RKO (cell line): ENCODE data around the gene CLPTM1L.
"Not testable (repeated sequence)": the region's sequence is repeated elsewhere in the genome, so short reads cannot be mapped to it uniquely, and the experiment has no call there.

Experiments used
- DNase-seq: peaks from one replicate; pipeline ENCODE4 v3.0.0-alpha.2; 2016; ENCODE audit warnings: low spot score

The CLPTM1L gene

DNA sequence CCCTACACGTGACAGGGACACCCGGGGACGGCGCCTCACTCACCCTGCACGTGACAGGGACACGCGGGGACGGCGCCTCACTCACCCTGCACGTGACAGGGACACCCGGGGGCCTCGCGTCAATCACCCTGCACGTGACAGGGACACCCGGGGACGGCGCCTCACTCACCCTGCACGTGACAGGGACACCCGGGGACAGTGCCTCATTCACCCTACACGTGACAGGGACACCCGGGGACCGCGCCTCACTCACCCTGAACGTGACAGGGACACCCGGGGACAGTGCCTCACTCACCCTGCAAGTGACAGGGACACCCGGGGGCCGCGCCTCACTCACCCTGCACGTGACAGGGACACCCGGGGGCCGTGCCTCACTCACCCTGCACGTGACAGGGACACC is 55.3 kb downstream of the CLPTM1L start:
- not testable (repeated sequence) for DNase-seq

DNA sequence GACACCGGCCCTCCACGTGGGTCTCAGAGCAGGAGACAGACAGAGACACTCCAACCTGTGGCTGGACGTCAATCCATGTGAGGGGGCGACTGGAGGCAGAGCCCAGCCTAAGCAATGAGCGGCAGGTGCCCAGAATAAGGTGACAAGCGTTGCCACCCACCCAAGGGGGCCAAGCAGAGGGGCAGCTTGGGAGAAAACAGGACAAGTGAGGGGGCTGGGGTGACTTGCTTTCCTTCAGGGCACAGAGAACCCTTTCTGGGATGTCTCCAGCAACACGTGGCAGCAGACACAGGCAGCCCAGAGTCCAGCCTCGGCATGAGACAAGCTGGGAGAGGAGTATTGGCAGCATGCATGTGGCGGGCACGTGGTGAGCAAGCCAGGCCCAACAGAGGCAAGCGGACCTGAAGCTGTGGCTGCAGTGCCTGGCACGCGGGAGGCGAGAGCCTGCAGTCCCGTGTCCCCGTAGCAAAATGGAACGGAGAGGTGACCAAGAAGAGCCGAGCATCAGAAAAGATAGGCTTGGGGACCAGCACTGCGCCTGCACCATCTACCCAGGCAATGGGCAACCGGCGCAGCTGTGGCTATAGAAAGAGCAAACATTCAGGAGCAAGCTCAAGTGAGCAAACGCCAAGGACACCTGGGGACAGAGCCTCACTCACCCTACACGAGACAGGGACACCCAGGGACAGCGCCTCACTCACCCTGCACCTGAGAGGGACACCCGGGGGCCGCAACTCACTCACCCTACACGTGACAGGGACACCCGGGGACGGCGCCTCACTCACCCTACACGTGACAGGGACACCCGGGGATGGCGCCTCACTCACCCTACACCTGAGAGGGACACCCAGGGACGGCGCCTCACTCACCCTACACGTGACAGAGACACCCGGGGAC is 56.2 kb downstream of the CLPTM1L start:
- DNase-seq, result no peak

DNA sequence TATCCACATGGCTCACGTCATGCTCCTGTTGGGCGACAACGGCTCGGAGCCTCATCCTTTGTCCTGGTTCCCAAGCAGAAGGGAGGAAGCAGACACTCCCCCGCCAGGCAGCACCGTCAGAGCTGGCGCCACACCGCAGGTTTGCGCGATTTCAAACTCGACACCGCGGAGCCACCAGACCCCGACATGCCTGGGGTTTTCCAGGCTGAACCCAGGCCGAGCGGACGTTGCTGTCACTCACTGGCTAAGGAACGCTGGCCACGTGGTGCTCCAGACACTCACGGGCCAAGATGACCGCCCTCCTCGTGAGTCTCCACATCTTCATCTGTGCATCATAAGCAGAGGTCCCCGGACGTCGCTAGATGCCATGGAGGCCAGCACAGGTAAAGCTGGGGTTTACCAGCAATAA is 59.0 kb downstream of the CLPTM1L start:
- no peak for DNase-seq

DNA sequence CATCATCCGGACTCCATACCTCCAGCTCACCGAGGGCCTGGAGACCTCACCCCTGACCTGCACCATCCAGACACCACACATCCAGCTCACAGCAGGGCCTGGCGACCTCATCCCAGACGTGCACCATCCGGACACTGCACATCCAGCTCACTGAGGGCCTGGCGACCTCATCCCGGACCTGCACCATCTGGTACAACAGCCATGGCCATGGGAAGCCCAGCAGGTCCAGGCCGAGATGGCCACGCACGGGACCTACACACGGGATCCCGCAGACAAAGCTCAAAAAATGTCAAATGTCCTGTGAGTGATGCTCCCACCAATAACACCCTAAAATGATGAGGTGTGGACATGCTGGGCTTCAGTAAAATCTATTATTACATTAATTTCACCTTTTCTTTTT is 59.8 kb downstream of the CLPTM1L start:
- DNase-seq, result no peak

DNA sequence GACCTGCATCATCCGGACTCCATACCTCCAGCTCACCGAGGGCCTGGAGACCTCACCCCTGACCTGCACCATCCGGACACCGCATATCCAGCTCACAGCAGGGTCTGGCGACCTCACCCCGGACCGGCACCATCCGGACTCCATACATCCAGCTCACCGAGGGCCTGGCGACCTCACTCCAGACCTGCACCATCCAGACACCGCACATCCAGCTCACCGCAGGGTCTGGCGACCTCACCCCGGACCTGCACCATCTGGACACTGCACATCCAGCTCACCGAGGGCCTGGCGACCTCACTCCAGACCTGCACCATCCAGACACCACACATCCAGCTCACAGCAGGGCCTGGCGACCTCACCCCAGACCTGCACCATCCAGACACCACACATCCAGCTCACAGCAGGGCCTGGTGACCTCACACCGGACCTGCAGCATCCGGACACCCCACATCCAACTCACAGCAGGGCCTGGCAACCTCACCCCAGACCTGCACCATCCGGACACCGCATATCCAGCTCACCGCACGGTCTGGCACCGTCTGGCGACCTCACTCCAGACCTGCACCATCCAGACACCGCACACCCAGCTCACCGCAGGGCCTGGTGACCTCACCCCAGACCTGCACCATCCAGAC is 60.4 kb downstream of the CLPTM1L start:
- not testable (repeated sequence) for DNase-seq

DNA sequence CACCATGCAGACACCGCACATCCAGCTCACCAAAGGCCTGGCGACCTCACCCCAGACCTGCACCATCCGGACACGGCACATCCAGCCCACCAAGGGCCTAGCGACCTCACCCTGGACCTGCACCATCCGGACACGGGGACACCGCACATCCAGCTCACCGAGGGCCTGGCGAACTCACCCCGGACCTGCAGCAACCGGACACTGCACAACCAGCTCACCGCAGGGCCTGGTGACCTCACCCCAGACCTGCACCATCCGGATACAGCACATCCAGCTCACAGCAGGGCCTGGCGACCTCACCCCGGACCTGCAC is 61.2 kb downstream of the CLPTM1L start:
- DNase-seq, result not testable (repeated sequence)

DNA sequence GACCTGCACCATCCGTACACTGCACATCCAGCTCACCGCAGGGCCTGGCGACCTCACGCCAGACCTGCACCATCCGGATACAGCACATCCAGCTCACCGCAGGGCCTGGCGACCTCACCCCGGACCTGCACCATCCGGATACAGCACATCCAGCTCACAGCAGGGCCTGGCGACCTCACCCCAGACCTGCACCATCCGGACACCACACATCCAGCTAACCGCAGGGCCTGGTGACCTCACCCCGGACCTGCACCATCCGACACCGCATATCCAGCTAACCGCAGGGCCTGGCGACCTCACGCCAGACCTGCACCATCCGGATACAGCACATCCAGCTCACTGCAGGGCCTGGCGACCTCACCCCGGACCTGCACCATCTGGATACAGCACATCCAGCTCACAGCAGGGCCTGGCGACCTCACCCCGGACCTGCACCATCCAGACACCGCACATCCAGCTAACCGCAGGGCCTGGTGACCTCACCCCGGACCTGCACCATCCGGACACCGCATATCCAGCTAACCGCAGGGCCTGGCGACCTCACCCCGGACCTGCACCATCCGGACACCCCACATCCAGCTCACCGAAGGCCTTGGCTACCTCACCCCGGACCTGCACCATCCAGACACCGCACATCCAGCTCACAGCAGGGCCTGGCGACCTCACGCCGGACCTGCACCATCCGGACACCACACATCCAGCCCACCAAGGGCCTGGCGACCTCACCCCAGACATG is 61.7 kb downstream of the CLPTM1L start:
- not testable (repeated sequence) for DNase-seq

DNA sequence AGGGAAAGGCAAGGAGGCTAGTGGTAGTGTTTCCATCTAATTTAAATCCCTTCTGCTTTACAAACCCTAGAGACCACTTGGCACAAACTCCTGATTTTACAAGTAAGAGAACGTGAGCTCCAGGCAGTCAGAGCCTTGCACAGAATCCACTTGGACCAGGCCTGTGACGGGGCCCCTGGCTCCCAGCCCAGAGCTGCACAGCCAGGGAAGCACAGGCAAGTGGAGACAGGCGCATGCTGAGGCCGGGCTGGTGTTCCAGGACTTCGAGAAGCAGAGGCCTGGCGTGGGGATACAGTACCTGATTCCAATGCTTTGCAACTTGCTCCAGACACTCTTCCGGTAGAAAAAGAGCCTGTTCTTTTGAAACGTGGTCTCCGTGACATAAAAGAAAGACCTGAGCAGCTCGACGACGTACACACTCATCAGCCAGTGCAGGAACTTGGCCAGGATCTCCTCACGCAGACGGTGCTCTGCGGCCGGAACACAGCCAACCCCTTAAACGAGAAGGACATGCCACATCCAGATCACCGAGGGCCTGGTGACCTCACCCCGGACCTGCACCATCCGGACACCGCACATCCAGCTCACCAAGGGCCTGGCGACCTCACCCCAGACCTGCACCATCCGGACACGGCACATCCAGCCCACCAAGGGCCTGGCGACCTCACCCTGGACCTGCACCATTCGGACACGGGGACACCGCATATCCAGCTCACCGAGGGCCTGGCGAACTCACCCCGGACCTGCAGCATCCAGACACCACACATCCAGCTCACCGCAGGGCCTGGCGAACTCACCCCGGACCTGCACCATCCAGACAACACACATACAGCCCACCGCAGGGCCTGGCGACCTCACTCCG is 62.5 kb downstream of the CLPTM1L start:
- no peak for DNase-seq

DNA sequence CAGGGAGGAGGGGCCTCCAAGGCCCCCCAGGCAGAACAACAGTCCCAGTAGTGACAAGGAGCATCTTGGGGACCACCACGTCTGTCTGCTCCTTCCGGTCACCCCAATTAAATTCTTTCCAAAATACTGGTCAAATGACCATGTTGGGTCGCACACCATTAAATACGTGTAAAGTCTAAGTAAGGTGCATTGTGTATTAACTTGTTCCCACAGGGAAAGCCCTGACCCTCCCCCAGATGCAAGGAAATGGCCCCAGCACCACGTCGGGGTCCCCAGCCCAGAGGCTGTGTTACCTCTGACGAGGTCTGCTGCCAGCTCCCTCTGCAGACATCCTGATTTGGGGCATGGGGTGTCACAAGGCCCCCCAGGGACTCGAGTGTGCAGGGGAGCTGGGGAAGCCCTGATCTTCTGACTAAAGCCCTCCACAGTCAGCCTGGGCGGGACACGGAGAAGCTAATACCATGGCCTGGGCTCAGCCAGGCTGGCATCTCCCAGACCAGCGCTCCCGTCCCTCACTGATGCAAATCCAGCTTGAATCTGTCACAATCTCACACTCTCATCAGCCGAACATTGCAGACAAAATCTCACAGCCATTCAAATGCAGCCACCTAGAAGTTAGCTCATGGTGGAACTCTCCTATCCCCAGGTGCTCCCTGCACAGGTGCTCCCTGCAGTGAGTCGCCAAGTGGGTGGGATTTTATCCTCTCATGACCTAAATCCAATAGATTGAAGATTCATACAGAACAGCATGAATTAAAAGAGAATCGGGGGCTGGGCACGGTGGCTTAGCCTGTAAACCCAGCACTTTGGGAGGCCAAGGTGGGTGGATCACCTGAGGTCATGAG is 63.6 kb downstream of the CLPTM1L start:
- DNase-seq, result no peak

DNA sequence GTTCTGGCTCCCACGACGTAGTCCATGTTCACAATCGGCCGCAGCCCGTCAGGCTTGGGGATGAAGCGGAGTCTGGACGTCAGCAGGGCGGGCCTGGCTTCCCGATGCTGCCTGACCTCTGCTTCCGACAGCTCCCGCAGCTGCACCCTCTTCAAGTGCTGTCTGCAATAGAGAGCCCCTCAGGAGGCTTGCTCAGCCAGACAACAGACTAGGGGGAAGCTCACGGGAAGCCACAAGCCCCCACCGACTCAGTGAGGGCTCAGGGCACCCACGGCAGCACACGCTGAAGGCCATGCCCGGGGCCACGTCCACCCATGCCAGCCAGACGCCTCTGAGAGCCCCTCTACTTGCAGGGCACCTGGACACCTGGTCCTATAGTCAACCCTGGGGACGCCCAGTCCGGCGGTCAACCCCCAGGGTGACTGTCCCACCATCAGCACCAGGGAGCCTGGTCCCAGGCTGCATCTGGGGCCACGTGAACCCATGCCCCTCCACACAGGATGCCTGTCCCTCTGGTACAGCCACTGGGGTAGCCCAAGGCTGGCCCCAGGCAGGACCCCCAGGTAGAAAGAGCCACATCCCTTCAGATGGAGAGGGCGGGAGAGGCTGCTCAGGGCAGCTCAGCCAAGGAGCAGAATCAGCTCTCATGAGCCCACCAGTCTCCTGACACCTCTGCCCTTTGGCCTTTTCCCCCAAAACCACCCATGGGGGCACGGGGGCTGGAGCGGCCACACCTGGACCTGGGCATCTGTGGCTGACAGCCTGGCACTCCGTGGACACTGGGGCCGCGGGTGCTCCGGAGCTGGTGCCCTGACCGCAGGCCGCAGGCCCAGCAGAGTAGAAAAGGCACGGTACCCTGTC is 64.5 kb downstream of the CLPTM1L start:
- no peak for DNase-seq

DNA sequence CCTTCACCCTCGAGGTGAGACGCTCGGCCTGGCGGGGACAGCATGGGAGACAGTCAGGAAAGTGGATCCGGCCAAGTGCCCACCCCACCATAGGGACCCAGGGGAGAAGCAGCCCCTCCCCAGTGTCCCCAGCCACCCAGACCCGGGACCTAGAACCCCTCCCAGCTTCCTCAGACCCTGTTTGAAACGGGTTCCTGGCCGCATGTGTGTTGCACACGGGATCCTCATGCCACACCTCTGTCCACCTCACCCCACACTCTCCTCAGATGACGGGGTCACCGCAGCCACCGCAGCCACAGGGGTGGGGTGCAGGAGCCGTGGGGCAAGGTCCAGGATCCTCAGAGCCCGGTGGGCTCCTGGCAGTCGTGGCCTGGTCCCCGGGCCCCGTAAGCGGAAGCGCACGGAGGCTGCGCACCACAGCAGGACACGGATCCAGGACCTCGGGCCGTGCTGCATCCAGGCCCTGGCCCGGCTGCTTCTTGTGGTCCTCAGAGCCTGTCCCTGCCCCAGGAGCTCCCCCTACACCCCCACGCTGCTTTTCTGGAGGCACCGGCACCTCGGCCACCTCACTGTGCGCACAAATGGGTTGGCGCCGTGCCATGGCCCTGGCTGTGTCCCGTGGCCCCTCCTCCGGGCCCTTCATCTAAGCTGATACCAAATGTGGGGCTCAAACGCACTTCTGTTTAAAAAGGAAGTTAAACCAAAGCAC is 65.3 kb downstream of the CLPTM1L start:
- DNase-seq, result no peak

DNA sequence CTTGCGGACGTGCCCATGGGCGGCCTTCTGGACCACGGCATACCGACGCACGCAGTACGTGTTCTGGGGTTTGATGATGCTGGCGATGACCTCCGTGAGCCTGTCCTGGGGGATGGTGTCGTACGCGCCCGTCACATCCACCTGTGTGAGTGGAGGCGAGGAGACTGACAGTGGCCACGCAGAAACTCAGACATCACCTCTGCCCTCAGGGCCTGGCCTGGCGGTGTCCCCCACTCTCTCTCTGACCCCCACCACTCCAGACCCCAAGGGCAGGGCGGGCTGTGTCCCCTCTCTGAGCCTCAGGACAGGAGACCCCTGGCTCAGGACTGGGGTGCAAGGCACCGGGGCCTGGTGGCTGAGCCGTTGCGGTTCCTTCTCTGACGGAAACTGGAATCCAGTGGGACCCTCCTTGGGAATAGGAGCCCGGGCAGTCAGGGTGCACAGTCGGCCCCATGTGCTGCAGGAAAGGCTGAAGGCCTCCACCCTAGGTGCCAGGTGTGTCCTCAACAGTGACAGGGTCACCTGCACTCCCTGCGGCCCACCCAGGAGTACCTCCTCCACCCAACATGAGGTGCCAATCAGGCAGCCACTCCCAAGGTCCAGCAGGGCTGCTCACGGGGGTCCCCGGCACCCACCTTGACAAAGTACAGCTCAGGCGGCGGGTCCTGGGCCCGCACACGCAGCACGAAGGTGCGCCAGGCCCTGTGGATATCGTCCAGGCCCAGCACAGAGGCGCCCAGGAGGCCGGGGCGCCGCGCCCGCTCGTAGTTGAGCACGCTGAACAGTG is 66.0 kb downstream of the CLPTM1L start:
- no peak for DNase-seq

DNA sequence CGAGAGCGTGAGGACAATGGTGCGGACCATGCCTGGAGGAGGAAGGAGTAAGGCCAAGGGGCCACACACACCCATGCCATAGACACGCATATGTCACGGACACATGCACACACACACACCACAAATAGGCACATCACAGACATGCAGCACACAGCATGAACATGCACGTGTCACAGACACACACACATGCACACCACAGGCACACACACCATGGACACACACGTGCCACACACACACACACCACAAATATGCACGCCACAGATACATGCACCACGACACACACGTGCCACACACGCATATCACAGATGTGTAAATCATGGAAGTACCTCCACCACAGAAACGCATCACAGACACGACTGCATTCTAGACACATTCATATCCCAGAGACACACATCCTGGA is 66.7 kb downstream of the CLPTM1L start:
- no peak for DNase-seq

DNA sequence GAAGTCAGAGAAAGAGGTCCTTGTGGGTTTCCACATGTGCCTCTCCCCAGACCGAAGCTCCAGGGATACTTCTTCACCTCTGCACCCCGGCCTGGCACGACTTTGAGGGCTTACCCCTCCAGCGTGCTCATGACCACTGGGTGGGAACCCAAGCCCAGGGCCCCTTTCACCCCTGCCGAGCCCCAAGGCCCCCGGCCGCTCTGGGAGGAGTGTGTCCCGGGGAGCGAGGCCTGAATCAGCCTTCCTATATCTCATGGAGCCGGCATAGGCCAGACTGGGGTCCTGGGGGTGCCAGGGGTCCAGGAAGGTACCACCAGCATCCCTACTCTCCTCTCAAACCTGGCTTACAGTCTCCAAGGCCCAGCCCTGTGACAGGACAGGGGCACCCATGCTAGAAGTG is 67.1 kb downstream of the CLPTM1L start:
- DNase-seq, result no peak

DNA sequence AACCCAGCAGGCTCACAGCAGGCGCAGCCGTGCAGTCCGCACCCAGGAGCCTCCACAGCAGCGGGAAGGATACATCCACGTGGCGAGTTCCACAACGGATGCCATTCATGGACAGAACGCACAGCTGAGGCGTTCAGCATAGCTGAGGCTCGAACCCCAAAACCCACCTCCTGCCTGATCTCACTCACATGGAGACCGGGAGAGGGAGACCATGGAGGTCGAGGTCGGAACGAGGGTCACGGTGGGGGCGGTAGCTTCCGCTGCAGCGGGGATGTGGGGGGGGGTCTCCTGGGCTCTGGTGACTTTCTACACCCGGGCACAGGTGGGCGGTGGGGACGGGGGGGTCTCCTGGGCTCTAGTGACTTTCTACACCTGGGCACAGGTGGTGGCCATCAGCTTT is 67.6 kb downstream of the CLPTM1L start:
- no peak for DNase-seq

DNA sequence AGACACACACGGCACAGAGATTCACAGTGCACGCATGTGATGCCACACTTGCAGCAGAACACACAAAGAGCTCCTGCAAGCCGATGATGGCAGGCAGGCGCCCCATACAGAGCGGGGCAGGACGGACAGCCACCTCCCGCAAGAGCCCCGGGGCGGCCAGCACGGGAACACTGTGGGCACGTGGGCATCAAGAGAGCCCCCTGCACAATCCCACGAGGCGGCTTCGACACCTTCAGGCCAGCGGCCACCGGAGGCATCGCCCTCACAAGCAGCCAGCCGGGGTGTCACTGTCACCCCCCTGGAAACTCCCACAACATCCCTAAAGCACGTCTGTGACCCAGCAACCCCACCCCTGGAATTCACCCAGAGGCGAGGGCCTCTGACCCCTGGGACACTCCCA is 68.0 kb downstream of the CLPTM1L start:
- no peak for DNase-seq

DNA sequence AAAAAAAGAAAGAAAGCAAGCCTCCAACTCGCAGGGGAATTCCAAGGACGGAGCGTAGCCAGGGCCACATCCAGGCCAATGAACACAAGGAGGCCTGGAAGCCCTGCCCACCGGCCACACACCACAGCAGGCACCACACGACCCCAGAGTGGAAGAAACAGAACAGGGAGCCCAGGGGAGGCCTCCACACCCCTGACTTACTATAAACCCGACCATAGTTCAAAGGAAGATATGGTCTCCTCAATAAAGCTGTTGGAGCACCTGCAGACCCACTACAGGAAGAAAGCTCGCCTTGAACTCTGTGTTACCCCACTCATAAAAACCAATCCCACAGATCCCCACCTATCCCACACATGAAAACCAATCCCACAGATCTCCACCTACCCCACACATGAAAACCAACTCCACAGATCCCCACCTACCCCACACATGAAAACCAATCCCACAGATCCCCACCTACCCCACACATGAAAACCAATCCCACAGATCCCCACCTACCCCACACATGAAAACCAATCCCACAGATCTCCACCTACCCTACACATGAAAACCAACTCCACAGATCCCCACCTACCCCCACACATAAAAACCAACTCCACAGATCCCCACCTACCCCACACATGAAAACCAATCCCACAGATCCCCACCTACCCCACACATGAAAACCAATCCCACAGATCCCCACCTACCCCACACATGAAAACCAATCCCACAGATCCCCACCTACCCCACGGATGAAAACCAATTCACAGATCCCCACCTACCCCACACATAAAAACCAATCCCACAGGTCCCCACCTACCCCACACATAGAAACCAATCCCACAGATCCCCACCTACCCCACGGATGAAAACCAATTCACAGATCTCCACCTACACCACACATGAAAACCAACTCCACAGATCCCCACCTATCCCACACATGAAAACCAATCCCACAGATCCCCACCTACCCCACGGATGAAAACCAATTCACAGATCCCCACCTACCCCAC is 69.2 kb downstream of the CLPTM1L start:
- not testable (repeated sequence) for DNase-seq
